GM20000 (cell line): ENCODE results near the gene IFNGR1.
"Not testable (repeated sequence)": the region's sequence is repeated elsewhere in the genome, so short reads cannot be mapped to it uniquely, and the experiment has no call there.

ENCODE experiments used
- DNase-seq: peaks from one replicate; pipeline ENCODE4 v3.0.0; 2012; ENCODE audit warnings: low spot score
- CTCF ChIP-seq: IDR thresholded peaks from 2 replicates; pipeline ENCODE4 v1.5.1; 2012; ENCODE audit warnings: mild to moderate bottlenecking, control low read depth; ENCODE audit errors: extremely low read depth, missing control alignments

The IFNGR1 gene

GRCh38 chr6:137208279-137208678, 10.9 kb downstream of the IFNGR1 start:
- DNase-seq, result no peak
- TF ChIP-seq CTCF, result no peak

GRCh38 chr6:137207457-137207856, 11.7 kb downstream of the IFNGR1 start:
- DNase-seq, result not testable (repeated sequence)

- no peak for TF ChIP-seq CTCF
- no peak for DNase-seq
These were observed 12.6 kb downstream of the IFNGR1 start for GRCh38 chr6:137206577-137206976.

- TF ChIP-seq CTCF, result no peak
These were observed 15.9 kb downstream of the IFNGR1 start for GRCh38 chr6:137203256-137203655.

GRCh38 chr6:137202078-137202477, 17.1 kb downstream of the IFNGR1 start:
- no peak for TF ChIP-seq CTCF
- DNase-seq, result no peak

More at GRCh38 chr6:137203256-137203655, 15.9 kb downstream of the IFNGR1 start:
- DNase-seq, result no peak

GRCh38 chr6:137201006-137201405, 18.2 kb downstream of the IFNGR1 start:
- no peak for TF ChIP-seq CTCF
- DNase-seq, result no peak

- DNase-seq, result no peak
- TF ChIP-seq CTCF, result no peak
These were observed 18.9 kb downstream of the IFNGR1 start for GRCh38 chr6:137200288-137200687.
